Mammary epithelial cell (primary cell): ENCODE measurements around the gene STRN4.

Experiments
- CTCF ChIP-seq, 2 donors: IDR thresholded peaks in 1 of 2; conservative IDR thresholded peaks in 1 of 2; 2 replicates each; pipeline ENCODE4 v1.5.1; 2011 to 2012; ENCODE audit warnings: inconsistent platforms in 2 of 2, low read length in 2 of 2, mild to moderate bottlenecking in 2 of 2, control low read depth in 1 of 2, low read depth in 1 of 2; ENCODE audit not compliant: insufficient read depth in 1 of 2; ENCODE audit errors: extremely low read depth in 1 of 2
- EZH2 ChIP-seq: IDR thresholded peaks from 2 replicates; pipeline ENCODE4 v1.6.1; 2012; ENCODE audit warnings: low read length, inconsistent platforms, borderline replicate concordance

- TF ChIP-seq CTCF (conservative IDR thresholded peaks at IDR 0.05 in 1 of 2, IDR thresholded peaks at IDR 0.05 in 1 of 2; ENCODE audit: extremely low read depth in 1 of 2, insufficient read depth in 1 of 2, low read depth in 1 of 2, low read length in 2 of 2) (no peak), EZH2 (no peak)
Measured at GRCh38 chr19:46791944-46792343, 45.7 kb upstream of the STRN4 start.
